Measurements from ENCODE around the gene BAZ2B.

The BAZ2B gene

GRCh38 chr2:159462961-159463360 is 153.4 kb downstream of the BAZ2B start:
- no peak for DNase-seq (ENCODE audit: low read depth in 1 of 2, low spot score in 1 of 2)

- no peak for DNase-seq (ENCODE audit: low read depth in 1 of 2, low spot score in 1 of 2)
Observed at GRCh38 chr2:159462201-159462785, 154.1 kb downstream of the BAZ2B start.

DNA sequence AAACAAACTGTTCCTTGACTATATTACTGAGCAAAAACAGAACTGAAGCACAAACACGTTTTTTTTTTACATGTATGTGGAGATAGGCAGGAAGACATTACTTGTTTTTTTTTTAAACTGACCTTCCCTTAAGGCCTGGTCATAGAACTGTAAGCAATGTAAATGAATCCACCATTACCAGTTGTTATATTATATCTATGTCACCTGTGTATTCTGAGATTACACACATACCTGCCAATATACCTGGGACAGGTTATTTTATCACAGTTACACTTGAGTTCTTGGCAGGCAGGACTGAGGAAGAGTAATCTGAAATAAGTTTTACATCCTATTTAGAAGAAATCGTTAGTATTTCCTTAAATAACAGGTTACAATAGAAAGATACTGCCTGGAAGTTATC is 155.3 kb downstream of the BAZ2B start:
- no peak for DNase-seq (ENCODE audit: low read depth in 1 of 2, low spot score in 1 of 2)

GRCh38 chr2:159460227-159460626 is 156.1 kb downstream of the BAZ2B start:
- DNase-seq (ENCODE audit: low read depth in 1 of 2, low spot score in 1 of 2), result no peak

DNA sequence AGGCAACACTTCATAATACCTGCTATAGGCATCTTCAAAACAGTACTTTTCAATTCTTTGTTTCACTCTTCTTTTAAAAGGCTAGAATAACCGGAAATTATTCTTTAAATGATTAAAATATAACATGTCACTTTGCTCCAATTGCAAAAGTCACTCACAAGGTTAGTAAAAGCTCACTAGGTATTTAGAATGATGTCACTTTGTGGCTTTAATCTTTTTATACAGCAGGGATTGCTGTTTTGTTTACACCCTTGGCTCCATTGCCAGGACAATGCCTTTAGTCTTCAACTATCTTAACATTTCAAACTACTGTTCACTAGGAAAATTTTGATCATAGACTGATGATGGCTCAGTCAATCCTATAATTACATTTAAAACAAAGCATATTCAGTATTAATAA is 157.1 kb downstream of the BAZ2B start:
- DNase-seq (ENCODE audit: low read depth in 1 of 2, low spot score in 1 of 2), result no peak

GRCh38 chr2:159457589-159457988 is 158.8 kb downstream of the BAZ2B start:
- DNase-seq (ENCODE audit: low read depth in 1 of 2, low spot score in 1 of 2), result no peak

DNA sequence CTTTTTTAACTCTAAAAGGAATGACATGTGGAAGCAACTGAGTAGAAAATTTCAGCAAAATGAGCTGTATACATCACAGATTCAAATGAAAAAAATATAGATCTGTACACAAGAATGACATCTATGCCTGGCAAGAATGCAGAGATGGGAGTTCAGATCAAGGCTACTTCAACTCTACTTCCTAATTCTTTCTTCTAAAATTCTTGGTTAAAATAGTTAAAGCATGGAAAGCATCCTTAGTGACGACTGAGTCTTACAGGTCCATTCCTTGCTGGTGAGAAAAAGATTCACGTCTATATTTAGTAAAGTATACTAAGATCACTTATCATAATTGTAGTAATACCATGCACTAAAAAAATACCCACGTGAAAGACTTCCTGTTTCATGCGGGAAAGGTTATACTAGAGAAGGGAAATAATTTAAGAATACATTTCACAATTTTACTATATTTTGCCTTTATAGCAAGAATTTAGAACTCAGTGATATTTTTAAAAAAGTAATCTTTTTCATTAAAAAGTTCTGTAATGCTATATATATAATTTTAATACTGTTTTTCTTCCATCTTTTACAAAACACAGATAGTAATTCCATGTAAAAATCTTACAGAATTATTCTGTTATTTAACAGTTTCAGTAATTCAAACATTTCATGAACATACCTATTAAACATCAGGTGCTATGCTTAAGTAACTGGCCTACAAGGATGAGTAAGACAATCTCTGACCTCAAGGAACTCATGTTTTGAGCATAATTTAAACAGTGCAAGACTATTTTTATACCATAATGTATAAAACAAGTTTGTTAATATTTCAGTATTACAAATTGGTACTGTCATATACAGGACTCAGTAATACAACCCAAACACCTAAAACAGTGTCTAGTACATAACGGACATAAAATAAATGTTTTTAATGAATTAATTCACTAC is 159.6 kb downstream of the BAZ2B start:
- no peak for DNase-seq (ENCODE audit: low read depth in 1 of 2, low spot score in 1 of 2)

- no peak for DNase-seq (ENCODE audit: low read depth in 1 of 2, low spot score in 1 of 2)
Observed at GRCh38 chr2:159455330-159455918, 160.9 kb downstream of the BAZ2B start.

DNA sequence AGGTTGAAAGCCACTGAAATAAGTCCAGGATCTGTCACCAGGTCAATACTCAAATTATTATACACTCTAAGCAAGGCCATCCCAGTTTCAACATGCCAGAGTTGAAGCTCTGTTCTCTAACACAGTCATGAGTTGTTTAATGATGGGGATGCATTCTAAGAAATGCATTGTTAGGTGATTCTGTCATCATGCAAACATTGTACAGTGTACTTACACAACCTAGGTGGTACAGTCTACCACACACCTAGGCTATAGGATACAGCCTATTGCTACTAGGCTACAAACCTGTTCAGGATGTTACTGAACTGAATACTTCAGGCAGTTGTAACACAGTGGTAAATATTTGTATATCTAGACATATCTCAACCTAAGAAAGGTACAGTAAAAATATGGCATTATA is 162.2 kb downstream of the BAZ2B start:
- no peak for DNase-seq (ENCODE audit: low read depth in 1 of 2, low spot score in 1 of 2)

DNA sequence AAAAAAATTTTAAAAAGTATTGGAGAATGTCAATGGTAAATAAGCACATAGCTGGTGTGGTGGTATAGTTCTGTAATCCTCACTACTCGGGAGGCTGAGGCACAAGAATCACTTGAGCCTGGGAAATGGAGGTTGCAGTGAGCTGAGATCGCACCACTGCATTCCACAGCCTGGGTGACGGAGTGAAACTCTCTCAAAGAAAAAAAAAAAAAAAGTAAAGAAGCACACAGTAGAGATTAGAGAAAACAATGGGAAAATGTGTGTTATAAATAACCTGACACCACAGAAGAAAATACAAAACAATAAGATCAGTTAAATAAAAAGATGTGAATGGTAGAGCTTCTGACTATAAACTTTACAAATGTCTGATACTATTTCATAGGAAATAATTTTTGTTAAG is 166.2 kb downstream of the BAZ2B start:
- DNase-seq (ENCODE audit: low read depth in 1 of 2, low spot score in 1 of 2), result no peak

DNA sequence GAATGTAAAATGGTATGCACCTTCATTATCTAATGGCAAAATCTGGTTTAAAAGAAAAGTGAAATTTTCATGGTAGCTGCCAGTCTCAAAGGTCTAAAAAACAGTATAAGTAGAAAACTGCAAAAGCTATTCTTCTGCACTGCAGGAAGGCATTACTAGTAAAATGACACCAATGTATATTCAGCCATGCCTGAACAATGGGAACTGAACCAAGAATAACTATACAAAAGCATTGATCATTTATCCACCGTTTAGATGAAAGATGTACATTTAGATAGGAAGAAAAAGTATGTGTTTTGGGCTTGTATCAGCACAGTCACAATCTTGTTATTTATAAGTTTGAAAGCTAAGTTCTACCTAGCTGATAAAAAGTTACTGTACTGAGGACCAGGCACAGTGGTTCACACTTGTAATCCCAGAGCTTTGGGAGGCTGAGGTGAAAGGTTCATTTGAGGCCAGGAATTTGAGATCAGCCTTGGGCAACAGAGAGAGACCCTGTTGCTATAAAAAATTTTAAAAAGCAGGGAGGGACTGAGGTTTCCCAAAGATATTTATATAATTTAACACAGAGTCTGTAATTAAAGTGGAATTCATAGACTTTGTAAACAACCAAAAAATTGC is 166.7 kb downstream of the BAZ2B start:
- no peak for DNase-seq (ENCODE audit: low read depth in 1 of 2, low spot score in 1 of 2)

DNA sequence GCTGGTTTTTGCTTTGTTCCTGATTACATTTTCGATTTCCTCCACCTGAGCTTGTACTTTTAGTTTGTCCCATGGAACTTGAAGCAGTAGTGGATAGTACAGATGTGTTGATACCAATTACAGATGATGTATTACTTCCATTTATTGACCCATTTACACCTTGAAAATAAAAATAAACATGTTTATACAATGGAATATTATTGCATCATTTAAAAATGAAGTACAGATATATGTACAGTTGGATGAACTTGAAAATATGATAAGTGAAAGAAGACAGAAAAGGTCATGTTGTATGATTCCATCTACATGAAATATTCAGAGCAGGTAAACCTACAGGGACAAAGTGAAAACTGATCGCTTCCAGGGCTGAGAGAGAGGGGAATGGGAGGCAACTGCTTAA is 169.5 kb downstream of the BAZ2B start:
- no peak for DNase-seq (ENCODE audit: low read depth in 1 of 2, low spot score in 1 of 2)

DNA sequence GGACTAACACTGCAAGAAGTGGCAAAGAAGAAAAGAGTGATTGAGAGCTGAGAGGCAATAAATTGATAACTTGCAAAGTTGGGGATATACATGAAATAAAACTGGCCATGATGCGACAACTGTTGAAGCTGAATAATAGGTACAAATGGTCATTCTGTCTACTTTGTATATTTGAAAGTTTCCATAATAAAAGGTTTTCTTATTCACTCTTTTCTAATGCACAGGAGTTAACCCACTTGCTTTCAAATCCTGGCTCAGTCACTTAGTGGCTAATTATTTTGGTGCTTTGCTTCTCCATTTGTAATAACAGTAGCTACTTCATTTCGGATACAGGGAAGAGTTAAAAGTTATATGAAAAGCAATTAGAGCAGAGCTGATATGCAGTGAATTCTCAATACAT is 170.1 kb downstream of the BAZ2B start:
- DNase-seq (ENCODE audit: low read depth in 1 of 2, low spot score in 1 of 2), result no peak

DNA sequence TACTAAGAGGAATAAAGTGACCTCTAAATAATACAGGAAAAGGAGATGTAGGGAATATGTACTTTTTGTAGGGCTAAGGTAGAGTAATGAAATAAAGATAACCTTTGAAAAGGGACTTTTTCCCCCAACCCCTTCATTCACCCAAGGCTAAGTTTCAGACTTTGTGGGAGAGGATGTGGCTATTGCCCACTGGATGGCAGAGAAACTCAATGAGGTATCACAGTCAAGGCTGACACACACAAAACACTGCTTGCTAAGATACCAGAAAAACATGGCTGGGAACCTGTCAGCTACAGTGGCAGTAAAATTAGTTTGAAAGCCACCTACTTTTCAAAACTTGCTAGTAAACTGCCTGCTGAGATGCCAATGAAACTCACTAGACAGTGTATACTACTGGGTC is 171.0 kb downstream of the BAZ2B start:
- DNase-seq (ENCODE audit: low read depth in 1 of 2, low spot score in 1 of 2), result no peak

DNA sequence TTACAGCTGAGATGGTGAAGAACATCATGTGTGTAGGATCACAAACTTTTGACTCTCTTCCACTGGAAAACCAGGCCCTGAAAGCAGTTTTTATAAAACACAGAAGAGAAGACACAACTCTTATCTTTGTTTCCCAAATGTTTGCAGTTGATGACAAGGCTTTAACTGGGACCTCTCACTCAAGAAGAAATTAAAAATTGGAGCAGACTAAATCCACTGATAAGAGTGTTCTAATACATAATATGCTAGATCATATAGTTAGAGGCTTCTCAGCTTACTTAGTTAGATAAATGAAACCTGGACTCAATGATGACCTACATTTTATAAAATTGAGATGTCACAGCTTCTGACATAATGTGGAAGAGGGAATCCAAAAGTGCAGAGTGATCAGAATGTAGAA is 171.6 kb downstream of the BAZ2B start:
- no peak for DNase-seq (ENCODE audit: low read depth in 1 of 2, low spot score in 1 of 2)

GRCh38 chr2:159442159-159442852 is 174.0 kb downstream of the BAZ2B start:
- no peak for DNase-seq (ENCODE audit: low read depth in 1 of 2, low spot score in 1 of 2)

- no peak for DNase-seq (ENCODE audit: low read depth in 1 of 2, low spot score in 1 of 2)
Observed at GRCh38 chr2:159441182-159441581, 175.2 kb downstream of the BAZ2B start.

GRCh38 chr2:159439421-159439820 is 176.9 kb downstream of the BAZ2B start:
- no peak for DNase-seq (ENCODE audit: low read depth in 1 of 2, low spot score in 1 of 2)

GRCh38 chr2:159438720-159439353 is 177.5 kb downstream of the BAZ2B start:
- no peak for DNase-seq (ENCODE audit: low read depth in 1 of 2, low spot score in 1 of 2)

GRCh38 chr2:159438284-159438683 is 178.1 kb downstream of the BAZ2B start:
- DNase-seq (ENCODE audit: low read depth in 1 of 2, low spot score in 1 of 2), result no peak

GRCh38 chr2:159432610-159433009 is 183.7 kb downstream of the BAZ2B start:
- DNase-seq (ENCODE audit: low read depth in 1 of 2, low spot score in 1 of 2), result no peak
